ENCODE results near the gene HES2.
"Not testable (repeated sequence)": the region's sequence is repeated elsewhere in the genome, so short reads cannot be mapped to it uniquely, and the experiment has no call there.

HES2 gene

DNA sequence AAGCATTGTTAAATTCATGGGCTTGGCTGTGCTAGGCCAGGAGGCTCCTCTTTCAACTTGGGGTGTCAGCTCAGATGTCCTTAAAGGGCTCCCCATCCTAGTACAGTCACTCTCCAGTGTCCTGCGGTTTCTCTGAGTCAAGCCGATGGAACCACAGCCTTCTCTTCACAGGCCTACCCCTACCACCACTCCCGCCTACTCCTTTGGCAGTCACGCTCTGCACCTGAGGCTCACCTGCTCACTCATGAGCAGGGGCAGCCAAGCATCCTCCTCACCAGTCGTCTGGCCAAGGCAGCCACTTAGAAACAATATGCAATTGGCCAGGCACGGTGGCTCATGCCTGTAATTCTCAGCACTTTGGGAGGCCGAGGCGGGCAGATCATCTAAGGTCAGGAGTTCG, 29.7 kb downstream of the HES2 start:
- DNase-seq: no peak

DNA sequence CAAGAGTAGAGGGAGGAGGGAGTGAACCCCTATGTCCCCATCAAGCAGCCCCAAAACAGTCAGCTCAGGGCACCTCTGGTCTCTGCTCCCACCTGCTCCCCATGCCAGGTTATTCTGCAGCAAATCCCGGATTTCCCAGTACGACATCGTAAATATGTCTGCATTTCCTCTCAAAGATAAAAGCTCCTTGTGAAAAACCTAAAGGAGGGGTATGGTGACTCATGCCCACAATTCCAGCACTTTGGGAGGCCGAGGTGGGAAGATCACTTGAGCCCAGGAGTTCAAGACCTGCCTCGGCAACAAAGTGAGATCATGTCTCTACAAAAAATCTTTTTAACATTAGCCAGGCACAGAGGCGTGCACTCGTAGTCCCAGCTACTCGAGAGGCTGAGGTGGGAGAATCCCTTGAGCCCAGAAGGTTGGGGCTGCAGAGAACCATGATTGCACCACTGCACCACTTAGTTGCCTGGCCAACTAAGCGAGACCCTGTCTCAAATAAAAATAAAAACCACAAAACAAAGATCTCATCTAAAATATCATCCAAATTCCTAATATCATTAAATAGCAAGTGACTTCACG, 33.3 kb downstream of the HES2 start:
- no peak for DNase-seq

DNA sequence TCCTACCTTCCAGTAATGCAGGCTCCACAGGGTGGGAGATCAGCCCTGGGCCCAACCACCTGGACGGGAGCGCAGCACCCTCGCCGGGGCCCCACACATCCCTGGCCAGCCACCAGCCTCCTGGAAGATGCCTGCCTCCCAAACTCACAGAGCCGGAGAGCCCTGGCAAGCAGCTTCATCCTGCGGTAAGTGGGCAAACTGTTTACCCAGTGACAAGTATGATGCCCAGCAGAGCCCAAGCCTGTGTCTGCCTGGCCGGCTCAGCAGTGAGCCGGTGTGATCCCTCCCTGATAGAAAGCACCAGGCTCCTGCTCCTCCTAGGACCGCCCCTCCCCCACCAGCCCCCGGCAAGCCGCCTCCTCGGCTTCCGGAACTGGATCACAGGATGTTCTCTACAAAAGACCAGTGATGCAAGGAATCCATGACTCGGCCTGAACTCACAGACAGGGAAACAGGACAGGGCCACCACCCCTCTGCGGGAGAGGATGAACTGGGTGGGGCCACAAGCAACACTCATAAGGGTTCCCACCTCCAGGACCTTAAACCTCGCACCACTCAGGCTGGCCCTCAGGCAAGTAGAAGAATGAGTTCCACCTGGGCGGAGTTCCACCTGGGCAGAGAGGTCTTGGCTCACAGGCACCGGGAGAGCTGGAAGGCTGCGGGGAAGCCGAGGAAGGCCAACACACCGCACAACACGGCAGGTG, 34.1 kb downstream of the HES2 start:
- peak; percentile 60 for DNase-seq

DNA sequence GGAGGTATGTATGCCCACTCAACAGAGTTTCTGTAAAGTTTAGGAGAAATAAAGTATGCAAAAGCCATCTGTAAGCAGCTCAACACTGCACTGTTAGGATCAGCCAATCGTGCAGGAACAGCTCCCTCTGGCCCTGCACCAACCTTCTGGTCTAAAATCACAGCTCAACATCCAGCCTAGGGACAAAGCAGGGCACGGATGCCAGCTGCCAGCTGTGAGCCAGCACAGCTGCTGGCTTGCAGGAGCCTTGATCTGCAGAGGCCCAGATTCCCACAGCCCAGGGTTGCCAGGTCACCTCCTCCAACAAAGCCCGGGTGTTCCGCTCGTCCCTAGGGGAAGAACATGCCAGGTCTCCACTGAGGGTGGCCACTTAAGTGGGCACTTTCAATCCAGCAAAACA, 34.8 kb downstream of the HES2 start:
- DNase-seq: no peak

DNA sequence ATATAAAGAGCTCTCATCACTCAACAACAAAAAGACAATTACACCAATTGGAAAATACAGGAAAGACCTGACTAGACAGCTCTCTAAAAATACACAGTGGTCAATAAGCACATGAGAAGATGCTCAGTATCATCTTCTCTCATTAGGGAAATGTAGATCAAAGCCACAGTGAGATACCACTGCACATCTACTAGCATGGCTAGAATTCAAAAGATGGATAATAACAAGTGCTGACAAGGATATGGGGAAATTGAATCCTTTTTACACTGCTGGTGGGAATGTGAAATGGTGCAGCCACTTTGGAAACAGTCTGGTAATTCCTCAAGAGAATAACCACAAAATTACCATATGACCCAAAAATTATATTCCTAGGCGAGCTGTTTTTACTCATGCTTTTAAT, 35.6 kb downstream of the HES2 start:
- no peak for DNase-seq

DNA sequence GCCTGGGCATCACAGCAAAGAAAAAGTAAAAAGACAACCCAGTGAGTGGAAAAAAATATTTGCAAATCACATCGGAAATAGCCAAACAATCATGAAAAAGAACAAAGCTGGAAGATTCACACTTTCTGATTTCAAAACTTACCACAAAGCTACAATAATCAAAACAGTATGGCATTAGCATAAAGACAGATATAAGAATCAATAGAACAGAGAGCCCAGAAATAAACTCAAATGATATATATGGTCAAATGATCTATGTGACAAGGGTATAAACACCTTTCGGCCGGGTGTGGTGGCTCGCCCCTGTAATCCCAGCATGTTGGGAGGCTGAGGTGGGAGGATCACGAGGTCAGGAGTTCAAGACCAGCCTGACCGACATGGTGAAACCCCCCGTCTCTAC, 39.7 kb downstream of the HES2 start:
- DNase-seq: no peak

DNA sequence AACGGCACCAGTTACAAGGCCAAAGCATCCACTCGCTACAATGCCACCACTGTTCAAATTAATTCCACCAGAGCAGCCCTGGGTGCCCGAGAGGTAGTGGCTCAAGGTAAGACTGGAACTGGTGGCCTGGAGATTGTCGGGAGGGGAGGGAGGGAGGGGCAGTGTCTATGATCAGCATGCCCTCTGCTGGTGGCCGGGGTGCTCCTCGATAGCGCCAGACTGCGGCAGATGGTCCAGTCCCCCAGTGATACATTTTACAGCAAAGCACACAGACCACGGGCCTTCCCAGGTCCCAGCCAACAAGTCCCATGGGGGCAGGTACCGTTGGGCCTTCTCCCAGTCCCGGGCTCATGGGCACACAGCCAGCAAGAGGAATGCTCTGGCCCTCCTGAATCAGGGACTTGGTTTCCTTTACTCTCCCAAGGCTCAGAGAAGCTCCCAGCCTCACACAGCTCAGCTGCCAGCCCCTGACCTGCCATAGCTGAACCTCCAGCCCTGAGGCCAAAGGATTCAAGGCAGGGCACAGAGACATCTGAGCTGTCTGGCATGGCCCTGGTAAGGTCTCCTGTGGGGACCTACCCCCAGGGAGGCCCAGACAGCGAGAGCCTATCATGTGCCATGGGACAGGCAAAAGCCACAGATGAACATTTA, 41.5 kb downstream of the HES2 start:
- no peak for DNase-seq

DNA sequence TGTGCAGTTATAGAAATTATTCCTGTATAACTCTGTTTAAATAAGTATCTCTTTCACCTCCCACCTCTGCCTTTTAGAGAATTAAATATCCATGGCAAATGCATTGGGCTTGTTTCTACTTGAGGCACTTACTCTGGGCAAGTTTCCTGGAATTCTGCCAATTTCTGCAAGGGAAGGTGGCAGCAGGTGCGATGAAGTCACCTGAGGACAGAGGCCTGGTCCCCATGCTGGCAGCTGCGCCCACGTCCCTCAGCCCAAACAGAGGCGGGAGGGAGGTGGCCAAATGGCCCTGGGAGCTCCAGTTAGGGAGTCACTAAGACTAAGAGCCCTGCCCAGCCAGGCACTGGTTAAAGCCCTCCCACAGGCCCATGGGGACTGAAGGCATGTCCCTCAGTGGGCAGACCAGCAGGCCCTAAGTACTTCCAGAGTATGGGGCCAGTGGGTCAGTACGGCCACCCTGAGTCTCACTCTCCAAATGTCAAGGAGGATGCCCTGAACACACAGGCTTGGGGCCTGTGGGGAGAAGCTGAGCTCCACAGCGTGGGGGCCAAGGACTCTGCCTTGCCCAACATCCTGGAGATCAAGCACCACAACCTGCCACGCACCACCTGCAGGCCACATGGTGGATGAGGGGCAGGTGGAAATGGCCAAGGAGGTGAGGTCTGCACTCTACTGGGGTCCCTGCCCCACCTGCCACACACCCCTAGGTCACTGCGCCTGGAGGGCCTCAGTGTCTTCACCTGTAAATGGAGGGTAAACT, 45.6 kb downstream of the HES2 start:
- DNase-seq: no peak

DNA sequence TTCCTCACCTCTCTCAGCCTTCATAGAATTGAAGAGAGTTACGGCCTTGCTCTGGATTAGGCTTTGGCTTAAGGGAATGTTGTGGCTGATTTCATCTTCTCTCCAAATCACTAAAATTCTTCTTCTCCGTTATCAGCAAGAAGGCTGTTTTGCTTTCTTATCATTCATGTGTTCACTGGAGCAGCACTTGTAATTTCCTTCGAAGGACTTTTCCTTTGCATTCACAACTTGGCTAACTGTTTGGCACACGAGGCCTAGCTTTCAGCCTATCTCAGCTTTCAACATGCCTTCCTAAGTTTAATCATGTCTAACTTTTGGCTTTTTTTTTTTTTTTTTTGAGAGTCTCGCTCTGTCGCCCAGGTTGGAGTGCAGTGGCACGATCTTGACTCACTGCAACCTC, 47.5 kb downstream of the HES2 start:
- not testable (repeated sequence) for DNase-seq

DNA sequence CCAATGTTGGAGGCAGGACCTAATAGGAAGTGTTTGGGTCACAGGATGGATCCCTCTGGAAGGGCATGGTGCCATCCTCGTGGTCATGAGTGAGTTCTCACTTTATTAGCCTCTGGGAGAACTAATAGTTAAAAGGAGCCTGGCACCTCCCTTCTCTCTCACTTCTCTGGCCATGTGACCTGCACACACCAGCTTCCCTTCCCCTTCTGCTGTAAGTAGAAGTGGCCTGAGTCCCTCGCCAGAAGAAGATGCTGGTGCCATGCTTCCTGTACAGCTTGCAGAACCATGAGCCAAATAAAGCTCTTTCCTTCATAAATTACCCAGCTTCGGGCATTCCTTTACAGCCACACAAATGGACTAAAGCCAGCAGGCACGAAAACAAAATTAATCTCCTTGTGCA, 49.7 kb downstream of the HES2 start:
- DNase-seq: no peak

DNA sequence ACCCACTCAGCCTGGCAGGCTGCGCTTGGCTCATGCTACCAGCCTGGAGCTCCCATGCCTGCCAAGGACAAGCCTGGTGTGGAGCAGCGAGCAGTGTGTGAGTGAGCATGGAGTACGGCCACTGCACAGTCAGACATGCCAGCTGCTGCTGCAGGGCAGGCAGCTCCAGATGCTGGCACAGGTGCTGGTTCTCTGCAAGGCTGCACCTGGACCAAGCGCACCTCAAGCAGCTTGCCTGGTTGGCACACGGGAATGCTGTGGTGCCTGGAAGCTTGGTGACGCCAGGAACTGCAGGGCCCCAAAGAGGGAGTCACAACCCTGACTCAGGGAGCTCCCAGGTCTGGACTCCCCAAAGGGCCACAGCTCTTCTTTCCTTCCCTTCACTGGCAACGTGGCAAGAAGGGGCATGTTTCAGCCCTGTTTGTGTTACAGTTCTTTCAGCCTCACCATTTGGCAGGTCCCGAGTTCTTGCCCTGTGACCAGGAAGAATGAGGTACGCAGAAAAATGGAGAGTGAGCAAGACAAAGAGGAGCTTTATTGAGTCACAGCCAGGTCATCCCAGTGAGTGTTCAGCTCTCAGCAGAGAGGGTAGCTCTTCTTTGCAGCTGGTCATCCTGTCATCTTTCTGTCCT, 52.2 kb downstream of the HES2 start:
- DNase-seq: no peak

DNA sequence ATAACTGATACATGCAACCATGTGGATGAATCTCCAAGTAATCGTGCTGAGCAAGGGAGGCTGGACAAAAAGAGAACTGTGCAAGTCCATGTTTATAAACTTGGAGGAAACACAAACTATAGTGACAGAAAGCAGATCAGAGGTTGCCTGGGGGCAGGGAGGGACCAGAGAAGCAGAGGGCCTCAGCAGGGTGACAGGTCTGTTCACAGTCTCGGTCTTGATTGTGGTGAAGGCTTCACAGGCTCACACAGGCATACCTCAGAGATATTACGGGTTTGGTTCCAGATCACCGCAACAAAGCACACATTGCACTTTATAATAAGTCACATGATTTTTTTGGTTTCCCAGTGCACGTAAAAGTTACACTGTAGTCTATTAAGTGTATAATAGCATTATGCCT, 54.7 kb downstream of the HES2 start:
- DNase-seq: no peak

DNA sequence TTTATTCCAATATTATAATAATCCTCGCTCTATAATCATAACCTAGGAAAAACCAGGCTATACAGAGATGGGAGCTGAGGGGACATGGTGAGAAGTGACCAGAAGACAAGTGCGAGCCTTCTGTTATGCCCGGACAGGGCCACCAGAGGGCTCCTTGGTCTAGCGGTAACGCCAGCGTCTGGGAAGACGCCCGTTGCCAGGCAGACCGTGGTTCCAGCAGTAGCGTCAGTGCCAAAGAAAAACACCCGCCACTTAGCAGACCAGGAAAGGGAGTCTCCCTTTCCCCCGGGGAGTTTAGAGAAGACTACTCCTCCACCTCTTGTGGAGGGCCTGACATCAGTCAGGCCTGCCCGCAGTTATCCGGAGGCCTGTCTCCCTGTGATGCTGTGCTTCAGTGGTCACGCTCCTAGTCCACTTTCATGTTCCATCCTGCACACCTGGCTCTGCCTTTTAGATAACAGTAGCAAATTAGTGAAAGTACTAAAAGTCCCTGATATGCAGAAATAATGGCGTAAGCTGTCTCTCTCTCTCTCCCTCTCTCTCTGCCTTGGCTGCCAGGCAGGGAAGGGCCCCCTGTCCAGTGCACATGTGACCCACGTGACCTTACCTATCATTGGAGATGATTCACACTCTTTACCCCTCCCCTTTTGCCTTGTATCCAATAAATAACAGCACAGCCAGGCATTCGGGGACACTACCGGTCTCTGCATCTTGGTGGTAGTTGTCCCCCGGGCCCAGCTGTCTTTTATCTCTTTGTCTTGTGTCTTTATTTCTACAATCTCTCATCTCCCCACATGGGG, 56.4 kb downstream of the HES2 start:
- not testable (repeated sequence) for DNase-seq
